Type B pancreatic cell (in vitro differentiated cells): Measurements from ENCODE around the gene RPTOR. TPM values are rescaled to one million over a fixed set of nuclear protein-coding genes. Genes with fewer than 3 reads are reported as not detected.

Source experiments
- DNase-seq: peaks from one replicate; pipeline ENCODE4 v3.0.0; 2021; ENCODE audit warnings: mixed read lengths; ENCODE audit not compliant: unreplicated experiment; ENCODE audit errors: extremely low spot score
- H3K27ac Mint-ChIP-seq: 2 replicates; pipeline ENCODE4 v1.8.0; 2021; ENCODE audit warnings: mild to moderate bottlenecking, mixed read lengths
- H3K27me3 Mint-ChIP-seq: 2 replicates; pipeline ENCODE4 v1.8.0; 2021; ENCODE audit warnings: mixed read lengths
- H3K36me3 Mint-ChIP-seq: 2 replicates; pipeline ENCODE4 v1.8.0; 2021; ENCODE audit warnings: mixed read lengths
- H3K4me1 Mint-ChIP-seq: one replicate; pipeline ENCODE4 v1.8.0; 2021; ENCODE audit warnings: mixed read lengths; ENCODE audit not compliant: unreplicated experiment
- H3K4me3 Mint-ChIP-seq: 2 replicates; pipeline ENCODE4 v1.8.0; 2021; ENCODE audit warnings: mild to moderate bottlenecking, mixed read lengths
- H3K9me3 Mint-ChIP-seq: 2 replicates; pipeline ENCODE4 v1.8.0; 2021; ENCODE audit warnings: mixed read lengths
- total RNA-seq: library from RNA; stranded (reverse); gene quantifications from 2 replicates; pipeline ENCODE4 v1.2.1, GENCODE V29; 2021; ENCODE audit warnings: low replicate concordance
- TF ChIP-seq, protein P1 (sequence below): fragments of 200-600 bp; sonication (generic); conservative IDR thresholded peaks from 2 replicates; pipeline ENCODE4 v1.5.0; 2021; ENCODE audit warnings: antibody characterized with exemption, mild to moderate bottlenecking

RPTOR gene
- total RNA-seq, 1 donor from 2014 or later: 39.8 TPM

DNA sequence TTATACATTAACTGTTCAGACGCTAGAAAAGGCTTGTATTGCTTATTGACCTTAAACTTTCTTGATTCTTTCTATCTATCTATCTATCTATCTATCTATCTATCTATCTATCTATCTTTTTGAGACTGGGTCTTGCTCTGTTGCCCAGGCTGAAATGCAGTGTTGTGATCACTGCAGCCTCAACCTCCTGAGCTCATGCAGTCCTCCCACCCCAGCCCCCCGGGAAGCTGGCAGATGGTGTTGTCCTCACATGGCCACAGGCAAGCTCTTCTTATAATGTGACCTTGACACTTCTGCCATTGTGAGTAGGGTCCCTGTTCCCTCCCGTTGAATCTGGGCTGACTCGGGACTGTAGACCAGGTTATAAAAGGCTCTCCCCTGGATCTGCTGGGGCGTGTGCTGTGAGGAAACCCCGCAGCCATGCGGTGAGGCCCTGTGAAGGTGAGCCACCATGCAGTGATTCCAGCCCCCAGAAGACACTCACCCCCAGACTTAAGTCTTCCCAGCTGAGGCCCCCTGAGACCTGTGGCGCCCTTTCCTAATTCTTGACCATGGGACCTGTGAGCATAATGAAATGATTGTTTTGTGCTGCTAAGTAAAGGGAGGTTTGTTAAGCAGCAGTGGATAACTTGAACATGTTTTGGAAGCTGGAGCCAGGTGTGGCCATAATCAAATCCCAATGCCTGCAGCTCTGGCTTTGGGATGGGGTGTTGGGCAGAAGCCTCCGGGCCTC, 54.3 kb downstream of the RPTOR start:
- Mint-ChIP-seq H3K36me3 (peaks cover 12% of the 10 kb centered on the region), H3K4me3 (no peak overlapping the region), H3K4me1 (peaks cover 51% of the 10 kb centered on the region), H3K27ac (peak overlapping the region; percentile 76), H3K27me3 (no peaks in the 10 kb centered on the region), H3K9me3 (no peaks in the 10 kb centered on the region)
- TF ChIP-seq, protein P1, sequence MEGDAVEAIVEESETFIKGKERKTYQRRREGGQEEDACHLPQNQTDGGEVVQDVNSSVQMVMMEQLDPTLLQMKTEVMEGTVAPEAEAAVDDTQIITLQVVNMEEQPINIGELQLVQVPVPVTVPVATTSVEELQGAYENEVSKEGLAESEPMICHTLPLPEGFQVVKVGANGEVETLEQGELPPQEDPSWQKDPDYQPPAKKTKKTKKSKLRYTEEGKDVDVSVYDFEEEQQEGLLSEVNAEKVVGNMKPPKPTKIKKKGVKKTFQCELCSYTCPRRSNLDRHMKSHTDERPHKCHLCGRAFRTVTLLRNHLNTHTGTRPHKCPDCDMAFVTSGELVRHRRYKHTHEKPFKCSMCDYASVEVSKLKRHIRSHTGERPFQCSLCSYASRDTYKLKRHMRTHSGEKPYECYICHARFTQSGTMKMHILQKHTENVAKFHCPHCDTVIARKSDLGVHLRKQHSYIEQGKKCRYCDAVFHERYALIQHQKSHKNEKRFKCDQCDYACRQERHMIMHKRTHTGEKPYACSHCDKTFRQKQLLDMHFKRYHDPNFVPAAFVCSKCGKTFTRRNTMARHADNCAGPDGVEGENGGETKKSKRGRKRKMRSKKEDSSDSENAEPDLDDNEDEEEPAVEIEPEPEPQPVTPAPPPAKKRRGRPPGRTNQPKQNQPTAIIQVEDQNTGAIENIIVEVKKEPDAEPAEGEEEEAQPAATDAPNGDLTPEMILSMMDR: no peak
- no peak for DNase-seq

DNA sequence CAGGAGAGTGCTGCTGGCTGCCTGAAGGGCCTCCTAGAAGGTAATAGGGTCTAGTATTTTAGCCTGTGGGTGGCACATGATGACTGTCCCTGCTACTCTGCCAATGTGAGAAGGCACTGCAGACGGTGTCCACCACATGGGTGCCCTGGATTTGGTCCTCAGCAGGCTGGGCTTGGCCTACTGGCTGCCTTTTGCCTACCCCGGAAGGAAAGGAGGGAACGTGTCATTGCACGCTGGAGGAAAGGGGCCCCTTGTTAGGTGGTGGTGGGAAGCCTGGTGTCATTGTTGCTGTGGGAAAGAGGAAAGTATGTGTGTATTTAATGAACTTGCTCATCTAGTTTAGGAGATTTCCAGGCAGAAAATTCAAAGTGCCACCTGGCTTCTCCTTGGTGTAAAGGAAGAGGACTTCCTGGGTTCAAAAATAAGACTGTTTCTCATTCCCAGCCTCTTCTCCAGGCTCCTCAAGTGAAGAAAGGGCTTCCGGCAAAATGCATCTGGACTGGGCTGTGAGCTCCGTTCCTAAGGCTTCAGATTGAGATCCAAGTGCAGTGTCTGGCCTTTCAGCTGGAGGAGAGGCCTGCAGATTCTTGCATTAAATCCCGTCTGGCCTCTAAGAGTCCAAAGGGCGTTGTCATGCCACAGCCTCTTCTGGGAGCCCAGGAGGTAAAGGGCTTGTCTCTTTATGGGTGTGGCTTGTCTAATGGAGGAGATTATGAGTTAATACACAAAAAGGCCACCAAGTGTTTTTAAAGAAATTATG, 55.1 kb downstream of the RPTOR start:
- DNase-seq: no peak
- Mint-ChIP-seq H3K9me3 (peaks cover 5% of the 10 kb centered on the region), H3K4me3 (peak overlapping the region; percentile 38)

DNA sequence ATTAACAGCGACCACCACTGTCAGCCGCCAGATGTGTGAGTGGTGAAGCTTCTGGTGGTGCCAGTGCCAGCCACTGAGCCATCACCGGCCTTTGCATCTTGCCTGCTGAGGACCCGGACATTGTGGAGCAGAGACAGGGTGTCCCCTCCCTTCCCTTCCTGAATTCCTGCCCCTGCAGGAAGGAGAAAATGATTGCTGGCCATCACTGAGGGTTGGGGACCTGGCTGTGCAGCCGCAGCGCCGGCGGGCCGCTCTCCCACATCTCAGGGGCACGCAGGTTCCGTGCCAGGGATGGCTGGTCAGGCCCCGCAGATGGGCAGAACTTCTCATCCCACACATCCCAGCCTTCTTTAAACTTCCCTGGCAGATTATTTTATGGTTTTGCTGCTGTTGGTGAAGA, 56.5 kb downstream of the RPTOR start:
- H3K4me1 Mint-ChIP-seq: peaks cover 32% of the 10 kb centered on the region
- H3K27ac Mint-ChIP-seq: no peak overlapping the region
- H3K27me3 Mint-ChIP-seq: no peaks in the 10 kb centered on the region
- H3K36me3 Mint-ChIP-seq: peaks cover 12% of the 10 kb centered on the region
- TF ChIP-seq, protein P1: no peak
- no peak for DNase-seq
- H3K9me3 Mint-ChIP-seq: peaks cover 5% of the 10 kb centered on the region
- H3K4me3 Mint-ChIP-seq: no peak overlapping the region

More for the DNA sequence above, 55.1 kb downstream of the RPTOR start:
- Mint-ChIP-seq H3K27me3 (no peaks in the 10 kb centered on the region), H3K27ac (peak overlapping the region; percentile 76), H3K4me1 (peaks cover 46% of the 10 kb centered on the region), H3K36me3 (peaks cover 12% of the 10 kb centered on the region)
- TF ChIP-seq, protein P1: no peak

DNA sequence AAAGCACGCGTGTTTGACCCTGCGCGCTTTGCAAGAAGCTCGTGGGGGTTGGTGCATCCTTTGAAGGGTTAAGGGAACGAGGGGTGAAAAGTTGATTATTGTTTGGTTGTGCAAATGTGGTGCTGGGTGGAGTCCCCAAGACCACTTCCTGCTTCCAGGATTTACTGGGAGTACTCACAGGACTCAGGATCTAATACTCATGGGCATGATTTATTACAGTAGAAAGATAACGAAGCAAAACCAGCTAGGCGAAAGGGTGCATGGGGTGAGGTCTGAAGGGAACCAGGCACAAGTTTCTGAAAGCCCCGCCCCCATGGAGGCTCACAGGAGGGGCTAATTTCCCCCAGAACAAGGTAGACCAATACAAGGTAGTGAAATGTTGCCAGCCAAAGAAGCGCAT, 58.8 kb downstream of the RPTOR start:
- H3K36me3 Mint-ChIP-seq: peaks cover 12% of the 10 kb centered on the region
- peaks cover 23% of the 10 kb centered on the region for H3K4me1 Mint-ChIP-seq
- TF ChIP-seq, protein P1: no peak
- H3K27me3 Mint-ChIP-seq: no peaks in the 10 kb centered on the region
- DNase-seq: no peak
- peak overlapping the region; percentile 55 for H3K27ac Mint-ChIP-seq
- H3K4me3 Mint-ChIP-seq: no peak overlapping the region
- peaks cover 9% of the 10 kb centered on the region for H3K9me3 Mint-ChIP-seq

DNA sequence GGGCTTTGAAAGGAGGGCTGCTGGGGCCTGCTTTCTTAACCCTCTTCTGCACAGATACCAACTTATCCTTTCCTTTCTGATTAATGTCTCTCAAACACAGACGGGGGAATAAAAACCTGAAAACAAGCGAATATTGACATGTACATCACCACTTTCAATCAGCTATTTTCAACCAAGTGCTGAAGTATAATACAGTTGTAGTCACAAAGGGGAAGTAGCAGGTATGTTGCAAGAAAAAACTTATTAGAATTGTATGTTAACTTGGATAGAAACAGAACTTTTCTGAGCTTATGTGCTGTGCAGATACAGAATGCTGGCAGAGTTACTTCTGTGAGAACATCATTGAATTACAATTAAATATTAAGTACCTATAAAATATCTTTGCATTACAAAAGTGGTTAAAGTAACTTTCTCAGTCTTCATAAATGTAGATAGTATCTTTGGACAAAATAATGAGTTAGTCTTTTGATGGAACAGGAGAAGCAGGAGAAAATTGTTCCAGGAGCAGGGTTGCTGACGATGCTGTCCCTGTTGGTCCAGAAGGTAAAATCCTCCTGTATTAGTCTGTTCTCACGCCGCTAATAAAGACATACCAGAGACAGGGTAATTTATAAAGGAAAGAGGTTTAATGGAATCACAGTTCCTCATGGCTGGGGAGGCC, 59.5 kb downstream of the RPTOR start:
- TF ChIP-seq, protein P1: no peak
- DNase-seq: no peak
- no peak overlapping the region for H3K4me3 Mint-ChIP-seq
- H3K4me1 Mint-ChIP-seq: peaks cover 22% of the 10 kb centered on the region
- no peak overlapping the region for H3K27ac Mint-ChIP-seq
- no peaks in the 10 kb centered on the region for H3K27me3 Mint-ChIP-seq
- H3K9me3 Mint-ChIP-seq: peaks cover 9% of the 10 kb centered on the region
- peaks cover 12% of the 10 kb centered on the region for H3K36me3 Mint-ChIP-seq
